HG03442 (cell line): Measurements from ENCODE around the gene XYLB.
"Not testable (repeated sequence)": the region's sequence is repeated elsewhere in the genome, so short reads cannot be mapped to it uniquely, and the experiment has no call there.

ENCODE experiments used
- ATAC-seq: cut with Tn5 transposase; IDR thresholded peaks from one replicate; pipeline ENCODE4 v1.9.1; 2021; ENCODE audit warnings: mild to moderate bottlenecking, moderate library complexity; ENCODE audit not compliant: unreplicated experiment

The XYLB gene

GRCh38 chr3:38346587-38347410, at the start of gene XYLB:
XYLB (plus strand) TSS chr3:38346785; CDS start chr3:38346869, 84 bp downstream.
- ATAC-seq, result peak; percentile 97

GRCh38 chr3:38297053-38297452, 49.5 kb upstream of the XYLB start:
- ATAC-seq, result not testable (repeated sequence)

GRCh38 chr3:38297537-38297936, 49.0 kb upstream of the XYLB start:
- ATAC-seq, result no peak

GRCh38 chr3:38297947-38298711, 48.5 kb upstream of the XYLB start:
- peak; percentile 50 for ATAC-seq

GRCh38 chr3:38306941-38307340, 39.6 kb upstream of the XYLB start:
- ATAC-seq, result no peak

- no peak for ATAC-seq
Observed at GRCh38 chr3:38307599-38307998, 39.0 kb upstream of the XYLB start.

GRCh38 chr3:38308456-38308855, 38.1 kb upstream of the XYLB start:
- ATAC-seq, result no peak

GRCh38 chr3:38311476-38311875, 35.1 kb upstream of the XYLB start:
- ATAC-seq, result no peak

- ATAC-seq, result no peak
Observed at GRCh38 chr3:38311941-38312340, 34.6 kb upstream of the XYLB start.

- ATAC-seq, result no peak
Observed at GRCh38 chr3:38312356-38312755, 34.2 kb upstream of the XYLB start.

- no peak for ATAC-seq
Observed at GRCh38 chr3:38313263-38313662, 33.3 kb upstream of the XYLB start.

GRCh38 chr3:38313695-38314094, 32.9 kb upstream of the XYLB start:
- ATAC-seq, result no peak

- no peak for ATAC-seq
Observed at GRCh38 chr3:38314112-38314763, 32.3 kb upstream of the XYLB start.

- no peak for ATAC-seq
Observed at GRCh38 chr3:38314764-38315487, 31.7 kb upstream of the XYLB start.

- ATAC-seq, result no peak
Observed at GRCh38 chr3:38315488-38316230, 30.9 kb upstream of the XYLB start.

- no peak for ATAC-seq
Observed at GRCh38 chr3:38316356-38317191, 30.0 kb upstream of the XYLB start.

- no peak for ATAC-seq
Observed at GRCh38 chr3:38317192-38317759, 29.3 kb upstream of the XYLB start.

- ATAC-seq, result no peak
Observed at GRCh38 chr3:38318766-38319671, 27.6 kb upstream of the XYLB start.
